GM18870 (cell line): ENCODE data around the gene HOXD13.

Experiments used
- ATAC-seq: cut with Tn5 transposase; IDR thresholded peaks from one replicate; pipeline ENCODE4 v1.9.1; 2021; ENCODE audit warnings: moderate library complexity; ENCODE audit not compliant: unreplicated experiment

Gene HOXD13

GRCh38 chr2:176105078-176105729, 12.7 kb downstream of the HOXD13 start:
- ATAC-seq, result no peak

DNA sequence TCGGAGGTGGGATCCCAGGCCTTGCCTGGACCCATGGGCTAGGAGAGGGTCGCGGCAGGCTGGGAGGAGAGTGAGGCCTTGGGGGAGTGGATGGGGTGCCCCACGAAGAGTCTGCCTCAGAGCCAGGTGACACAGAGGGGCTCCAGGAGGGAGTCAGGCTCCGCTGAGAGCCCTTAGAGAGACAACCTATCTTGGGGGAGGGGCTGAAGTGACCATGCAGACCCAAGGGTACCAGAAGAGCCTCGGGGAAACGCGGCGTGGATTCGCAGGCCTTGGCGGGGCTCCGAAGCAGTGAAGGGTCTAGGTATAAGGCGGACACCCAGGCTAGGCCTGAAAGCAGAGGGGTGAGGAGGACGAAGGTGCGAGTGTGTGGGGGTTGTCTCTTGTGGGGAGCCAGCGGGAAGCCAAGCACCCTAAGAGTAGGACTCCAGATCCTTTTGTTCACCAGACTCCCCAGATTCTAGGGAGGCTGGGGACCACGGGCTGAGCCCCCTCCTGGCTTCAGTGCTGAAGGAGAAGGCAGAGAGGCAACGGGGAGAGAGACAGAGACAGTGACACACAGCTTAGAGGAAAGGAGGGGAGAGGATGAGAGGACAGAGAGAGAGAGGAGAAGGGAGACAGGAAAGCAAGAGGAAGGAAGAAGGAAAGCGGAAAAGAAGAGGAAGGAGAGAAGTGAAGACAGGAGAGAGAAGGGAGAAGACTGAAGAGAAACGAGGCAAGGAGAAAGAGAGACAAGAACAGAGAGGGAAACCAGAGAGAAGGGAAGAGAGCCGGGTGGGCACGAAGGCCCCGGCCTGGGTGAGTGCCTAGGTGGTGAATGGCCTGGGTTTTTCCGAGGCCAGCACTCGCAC, 13.4 kb downstream of the HOXD13 start:
- ATAC-seq, result no peak

DNA sequence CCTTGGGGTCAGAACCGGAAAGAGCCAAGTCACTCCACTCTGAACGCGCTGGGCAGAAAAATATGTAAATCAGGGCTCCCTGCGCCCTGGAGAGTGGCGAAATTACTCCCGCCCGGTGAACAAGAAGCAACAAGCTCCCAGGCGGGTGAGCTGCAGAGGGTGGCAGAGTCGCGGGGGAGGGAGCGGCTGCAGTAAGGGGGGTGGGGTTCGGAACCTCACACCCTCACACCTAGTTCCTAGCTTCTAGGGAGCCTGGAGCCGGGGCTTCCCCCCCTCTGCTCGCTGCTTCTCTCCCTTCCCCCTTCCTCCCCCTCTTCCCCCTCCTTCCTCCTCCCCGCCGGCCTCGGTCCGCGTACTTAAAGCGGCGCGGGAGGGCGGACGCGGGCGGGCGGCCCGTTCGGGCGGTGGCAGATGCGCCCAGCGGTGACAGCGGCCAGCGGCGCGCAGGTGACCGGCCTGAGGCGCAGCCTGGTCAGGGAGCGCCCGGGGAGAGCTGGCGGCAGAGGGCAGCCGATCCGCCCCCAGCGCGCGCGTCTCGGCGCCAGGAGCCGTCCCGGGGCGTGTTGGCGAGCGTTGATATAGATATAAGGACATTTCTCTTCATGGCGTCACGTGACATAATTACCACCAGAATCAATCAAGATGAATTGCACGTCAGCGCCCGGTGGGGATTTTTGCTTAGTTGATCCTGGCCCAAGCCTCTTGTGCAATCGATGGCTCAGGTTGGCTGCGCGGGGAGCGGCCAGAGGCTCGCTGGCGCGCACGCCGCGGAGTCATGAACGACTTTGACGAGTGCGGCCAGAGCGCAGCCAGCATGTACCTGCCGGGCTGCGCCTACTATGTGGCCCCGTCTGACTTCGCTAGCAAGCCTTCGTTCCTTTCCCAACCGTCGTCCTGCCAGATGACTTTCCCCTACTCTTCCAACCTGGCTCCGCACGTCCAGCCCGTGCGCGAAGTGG, 14.3 kb downstream of the HOXD13 start, which contains the start of gene HOXD11:
Gene HOXD11, plus strand, starts transcription at position 700 of the 959 bp plus-strand sequence. Its CDS starts 76 bp downstream, at position 776.
- no peak for ATAC-seq

DNA sequence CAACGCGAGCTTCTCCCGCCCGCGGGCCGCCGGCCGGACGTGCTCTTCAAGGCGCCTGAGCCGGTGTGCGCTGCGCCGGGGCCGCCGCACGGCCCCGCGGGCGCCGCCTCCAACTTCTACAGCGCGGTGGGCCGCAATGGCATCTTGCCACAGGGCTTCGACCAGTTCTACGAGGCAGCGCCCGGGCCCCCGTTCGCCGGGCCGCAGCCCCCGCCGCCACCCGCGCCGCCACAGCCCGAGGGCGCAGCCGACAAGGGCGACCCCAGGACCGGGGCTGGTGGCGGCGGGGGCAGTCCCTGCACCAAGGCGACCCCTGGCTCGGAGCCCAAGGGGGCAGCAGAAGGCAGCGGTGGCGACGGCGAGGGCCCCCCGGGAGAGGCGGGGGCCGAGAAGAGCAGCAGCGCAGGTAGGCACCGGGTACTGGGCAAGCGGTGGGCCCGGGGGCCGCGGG, 15.2 kb downstream of the HOXD13 start:
- no peak for ATAC-seq

GRCh38 chr2:176109192-176109901, 16.8 kb downstream of the HOXD13 start:
- no peak for ATAC-seq

- ATAC-seq, result no peak
These were observed 17.4 kb downstream of the HOXD13 start for GRCh38 chr2:176109946-176110345.

DNA sequence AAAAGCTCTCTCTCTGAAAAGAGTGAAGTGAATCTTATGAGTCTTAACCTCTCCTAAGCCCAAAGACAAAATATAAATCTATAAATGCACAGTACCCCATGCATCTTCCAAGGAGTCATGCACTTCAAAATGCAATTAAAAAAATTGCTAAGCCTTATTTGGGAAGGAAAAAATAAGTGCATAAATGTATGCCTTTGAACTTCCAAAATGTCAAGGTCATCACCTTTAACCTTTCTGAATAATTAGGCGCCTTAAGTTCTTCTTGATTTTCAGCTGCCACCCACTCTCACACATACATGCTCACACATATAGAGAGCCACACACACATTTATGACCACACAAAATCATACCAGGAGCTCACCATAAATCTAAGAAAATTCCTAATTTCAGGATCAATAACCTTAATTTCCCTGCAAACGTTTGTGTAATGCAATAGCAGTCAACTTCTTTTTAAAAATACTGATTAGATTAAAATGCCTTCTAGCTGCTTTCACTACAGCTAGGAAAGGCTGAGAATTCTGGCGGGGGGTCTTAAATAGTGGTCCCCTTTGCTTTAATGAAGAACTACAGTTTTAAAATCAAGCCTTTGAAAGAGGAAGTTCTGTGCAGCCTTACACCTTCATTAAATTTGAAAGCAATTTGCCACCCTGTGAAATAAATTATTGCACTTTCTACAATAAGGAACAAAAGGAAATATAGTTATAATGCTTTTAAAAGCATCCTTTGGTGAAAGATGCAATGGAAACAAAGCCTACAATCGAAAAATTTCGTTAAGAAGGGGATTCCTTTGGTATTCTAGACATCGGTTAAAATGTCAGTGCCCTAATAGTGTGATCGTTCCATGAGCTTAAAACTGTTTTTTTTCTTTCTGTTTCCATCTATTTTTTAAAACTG, 18.1 kb downstream of the HOXD13 start:
- ATAC-seq, result no peak

DNA sequence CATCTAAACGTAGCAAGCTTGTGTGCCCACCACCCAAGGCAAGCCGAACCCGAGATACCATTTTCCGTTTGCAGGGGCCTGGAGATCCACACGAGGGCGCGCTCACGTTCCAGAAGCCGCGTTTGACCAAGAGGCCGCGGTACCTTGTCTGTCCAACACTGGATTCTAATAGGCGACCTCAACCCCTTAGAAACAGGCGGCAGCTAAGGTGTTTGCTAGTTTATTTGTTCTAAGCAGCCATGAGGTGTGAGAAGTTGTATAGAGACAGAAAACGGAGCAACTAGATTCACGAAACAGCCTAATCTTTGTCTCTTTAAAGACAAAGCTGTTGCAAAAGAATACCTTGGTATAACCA, 18.8 kb downstream of the HOXD13 start:
- ATAC-seq, result no peak

- ATAC-seq, result no peak
These were observed 19.4 kb downstream of the HOXD13 start for GRCh38 chr2:176111846-176112374.

DNA sequence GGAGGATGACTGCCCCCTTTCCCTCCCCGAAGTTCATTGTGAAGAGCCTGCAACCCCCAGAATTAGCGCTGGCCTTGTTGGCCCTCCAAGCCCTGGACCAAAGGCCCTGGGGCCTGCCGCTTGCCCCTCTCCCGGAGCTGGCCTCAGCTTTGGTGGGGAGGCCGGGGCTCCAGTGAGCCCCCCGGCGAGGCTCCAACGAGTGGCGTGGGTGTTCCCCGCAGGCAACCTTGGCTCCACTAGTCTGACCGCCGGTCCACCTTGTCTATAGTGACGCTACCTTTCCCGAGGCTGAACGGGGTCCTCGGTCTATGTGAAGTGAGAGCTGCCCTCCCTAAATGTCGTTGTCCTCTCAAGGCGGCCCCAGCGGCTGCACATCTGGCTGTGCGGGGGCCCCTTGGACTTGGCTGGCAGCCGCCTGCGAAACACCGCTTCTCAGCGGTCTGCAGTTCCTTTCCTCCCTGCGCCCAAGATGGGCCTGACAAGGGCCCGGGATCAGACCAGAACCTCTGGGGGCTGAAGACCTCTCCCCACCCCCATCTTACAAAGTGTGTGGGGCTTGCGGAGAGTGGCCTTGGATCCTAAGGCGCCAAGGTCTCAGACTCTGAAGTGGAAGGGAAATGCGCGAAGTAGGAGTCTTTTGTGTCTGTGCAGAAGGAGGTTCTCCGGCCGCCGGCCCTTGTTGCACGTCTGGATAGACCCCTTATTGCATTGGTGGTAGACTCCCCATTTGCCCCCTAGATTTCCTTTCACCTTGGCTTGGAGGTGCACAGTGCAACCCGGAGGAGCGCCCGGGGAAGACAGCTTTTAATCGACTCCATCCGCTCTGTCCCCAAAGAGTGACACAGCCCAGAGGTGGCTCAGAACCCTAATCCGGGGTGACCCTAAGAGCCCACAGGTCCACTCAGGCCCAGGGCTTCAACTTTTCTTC, 20.1 kb downstream of the HOXD13 start:
- no peak for ATAC-seq

DNA sequence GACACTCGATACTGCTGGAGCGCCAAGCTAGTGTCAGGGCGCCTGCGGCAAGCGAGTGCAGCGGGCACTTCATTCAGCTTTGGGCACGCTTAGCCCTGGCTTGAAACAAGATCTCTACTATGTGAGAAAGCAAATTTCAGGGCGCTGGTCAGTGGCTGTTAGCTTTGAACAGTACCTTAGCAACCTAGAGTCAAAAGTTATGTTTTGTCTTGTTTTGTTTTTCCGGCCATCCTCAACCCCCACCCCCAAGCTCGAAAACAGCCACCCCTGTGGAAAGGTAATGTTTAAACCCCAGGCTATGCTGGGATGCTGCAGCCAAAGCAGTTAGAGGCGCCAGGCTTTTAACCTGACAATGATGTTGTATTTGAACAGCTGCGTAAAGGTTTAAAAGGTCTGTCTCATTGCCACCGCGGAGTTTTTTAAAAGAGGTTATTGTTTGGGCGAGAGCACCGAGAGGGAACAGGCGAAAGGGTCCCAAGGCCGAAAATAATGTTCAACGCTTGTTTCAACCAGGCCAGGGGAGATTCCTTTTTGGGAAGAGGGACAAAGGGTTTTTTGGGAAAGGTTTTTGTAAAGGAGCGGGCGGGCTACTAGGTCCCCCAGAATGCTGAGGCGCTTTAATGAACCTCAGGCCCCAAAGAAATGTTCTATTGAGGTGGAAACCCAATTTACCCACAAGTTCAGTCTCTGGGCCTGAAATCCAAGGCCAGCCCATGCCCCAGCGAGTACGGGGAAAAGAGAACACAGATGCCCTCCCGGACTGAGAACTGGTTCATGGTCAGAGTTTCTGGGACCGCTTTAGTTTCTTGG, 21.8 kb downstream of the HOXD13 start:
- ATAC-seq, result no peak

GRCh38 chr2:176114930-176115625, 22.6 kb downstream of the HOXD13 start:
- ATAC-seq, result no peak

DNA sequence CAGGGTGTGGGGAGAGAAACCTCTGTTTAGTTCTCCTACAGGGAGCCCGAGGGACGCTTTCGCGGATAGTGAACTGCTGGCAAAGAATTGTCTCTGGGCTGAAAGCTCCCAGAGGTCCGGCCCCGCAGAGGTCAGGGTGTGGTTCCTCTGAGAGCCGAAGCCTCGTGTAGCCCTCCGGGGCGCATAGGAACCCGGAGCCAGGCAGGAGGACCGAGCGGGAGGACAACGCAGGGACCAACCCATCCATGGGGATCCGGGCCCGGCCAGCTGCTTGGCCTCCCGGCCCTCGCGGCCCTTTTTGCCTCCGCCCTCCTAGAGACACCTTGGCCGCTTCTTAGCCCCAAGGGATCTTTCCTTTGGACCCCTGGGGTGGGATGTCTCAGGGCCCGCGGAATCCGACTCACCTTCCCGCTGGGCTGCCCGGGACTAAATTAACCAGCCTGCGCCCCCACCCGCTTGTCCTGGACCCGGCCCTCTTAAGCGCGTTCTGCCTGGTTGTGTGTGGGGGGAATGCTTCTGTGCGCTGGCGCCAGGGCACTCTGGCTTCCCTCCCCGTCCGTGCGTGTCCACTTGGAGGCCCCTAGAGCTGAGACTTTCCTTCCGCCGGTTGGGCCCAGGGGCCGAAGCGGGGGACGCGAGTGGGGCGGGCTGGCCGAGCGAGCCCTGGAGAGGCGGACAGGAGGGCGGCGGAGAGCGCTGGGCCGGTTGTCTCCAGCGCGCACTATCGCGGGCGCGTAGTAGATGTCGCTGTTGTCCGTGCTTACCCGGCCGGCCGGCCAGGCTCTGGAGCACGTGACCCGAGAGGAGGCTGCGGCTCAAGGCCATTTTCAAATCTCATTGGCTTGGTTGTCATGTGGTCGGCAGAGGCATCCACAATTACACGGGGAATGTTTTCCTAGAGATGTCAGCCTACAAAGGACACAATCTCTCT, 23.6 kb downstream of the HOXD13 start, which contains the start of gene HOXD10:
Gene HOXD10, plus strand, starts transcription at position 896 of the 931 bp plus-strand sequence. CDS start 56 bp downstream, outside the sequence.
- no peak for ATAC-seq

- ATAC-seq, result no peak
These were observed 24.8 kb downstream of the HOXD13 start for GRCh38 chr2:176117162-176117822.

- ATAC-seq, result no peak
These were observed 25.4 kb downstream of the HOXD13 start for GRCh38 chr2:176117823-176118371.
